KOPT-K1 (cell line): ENCODE results near the gene SH2D7.

Experiments used
- H3K27ac ChIP-seq: fragments of 200-600 bp; sonication (generic); 2 replicates; pipeline ENCODE4 v1.5.1; 2016; ENCODE audit warnings: antibody characterized with exemption, mild to moderate bottlenecking, low read depth, low read length; ENCODE audit not compliant: poor library complexity, severe bottlenecking
- H3K36me3 ChIP-seq: fragments of 200-600 bp; sonication (generic); 2 replicates; pipeline ENCODE4 v1.5.1; 2017; ENCODE audit warnings: antibody characterized with exemption, mild to moderate bottlenecking, low read length, moderate library complexity; ENCODE audit not compliant: insufficient read depth
- H3K9me3 ChIP-seq: fragments of 200-600 bp; sonication (generic); 2 replicates; pipeline ENCODE4 v1.5.1; 2017; ENCODE audit warnings: antibody characterized with exemption, low read length, mild to moderate bottlenecking; ENCODE audit not compliant: insufficient read depth, poor library complexity, severe bottlenecking

The SH2D7 gene

DNA sequence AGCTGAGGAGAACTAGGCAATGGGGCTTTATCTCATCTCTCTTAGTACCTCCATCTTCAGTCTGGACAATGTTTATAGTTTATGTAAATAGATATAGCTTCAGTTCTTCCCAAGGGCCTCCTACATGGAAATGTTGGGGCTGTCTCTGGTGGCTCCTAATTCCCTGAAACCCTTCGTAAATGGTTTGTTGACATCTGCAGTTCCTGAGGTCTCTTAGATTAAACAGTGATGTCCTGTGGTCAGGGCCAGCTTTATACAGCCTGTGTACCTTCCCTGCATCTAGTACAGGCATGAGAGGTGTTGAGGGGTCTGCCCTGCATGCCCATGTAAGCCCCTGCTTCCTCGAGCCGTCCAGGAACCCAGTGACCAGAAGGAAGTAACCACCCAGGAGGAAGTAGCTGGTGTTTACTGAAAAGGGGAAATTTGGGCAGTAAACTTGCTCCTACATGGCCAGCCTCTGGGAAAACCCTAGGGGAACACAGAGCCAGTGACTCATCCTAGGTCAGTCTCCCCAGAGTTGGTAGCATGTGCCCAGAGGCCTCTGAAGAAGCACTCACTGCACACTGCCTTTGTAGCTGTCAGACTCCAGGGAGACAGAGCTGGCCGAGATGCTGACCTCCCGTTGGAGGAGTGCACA lies 10.1 kb upstream of the SH2D7 start:
- no peaks in the 10 kb centered on the region for H3K36me3 ChIP-seq
- no peak overlapping the region for H3K27ac ChIP-seq
- H3K9me3 ChIP-seq, result no peaks in the 10 kb centered on the region

DNA sequence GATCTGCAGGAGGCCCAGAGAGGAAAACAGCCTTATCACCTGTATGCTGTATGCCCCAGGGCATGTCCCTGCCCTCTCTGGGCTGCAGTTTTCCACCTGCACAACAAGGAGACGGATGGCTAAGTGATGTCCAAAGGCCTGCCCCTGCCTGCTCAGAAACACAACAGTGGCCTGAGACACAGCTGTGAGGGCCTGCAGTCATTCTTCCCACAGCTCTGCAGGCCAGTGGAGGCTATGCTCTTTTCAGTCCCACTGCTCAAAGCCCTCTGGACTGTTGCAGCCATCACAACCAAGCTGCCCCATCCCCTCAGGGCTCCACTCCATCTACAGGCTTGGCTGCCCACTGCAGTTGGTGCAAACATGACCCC lies 9.6 kb upstream of the SH2D7 start:
- H3K27ac ChIP-seq, result no peak overlapping the region
- no peaks in the 10 kb centered on the region for H3K36me3 ChIP-seq
- H3K9me3 ChIP-seq, result no peaks in the 10 kb centered on the region

DNA sequence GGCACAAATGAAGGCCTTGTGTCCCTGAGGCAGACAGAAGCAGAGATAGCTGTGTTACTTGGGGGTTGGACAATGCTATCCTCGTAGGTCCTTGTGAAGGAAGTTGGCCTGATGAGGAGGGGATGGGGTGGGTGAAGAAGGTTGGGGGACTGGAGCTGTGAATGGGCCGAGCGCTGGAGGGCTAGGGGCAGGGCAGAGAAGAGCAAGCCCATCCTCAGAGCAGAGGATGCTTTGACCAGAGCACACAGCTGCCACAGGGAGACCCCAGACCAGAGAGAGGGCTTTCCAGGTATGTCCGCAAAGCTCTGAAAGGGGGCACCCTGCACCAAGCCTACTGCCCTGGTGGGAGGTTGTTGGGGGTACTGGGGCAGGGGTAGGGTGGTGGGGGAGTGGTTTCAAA lies 9.2 kb upstream of the SH2D7 start:
- H3K36me3 ChIP-seq, result no peaks in the 10 kb centered on the region
- H3K9me3 ChIP-seq, result no peaks in the 10 kb centered on the region
- peak overlapping the region; percentile 72 for H3K27ac ChIP-seq

DNA sequence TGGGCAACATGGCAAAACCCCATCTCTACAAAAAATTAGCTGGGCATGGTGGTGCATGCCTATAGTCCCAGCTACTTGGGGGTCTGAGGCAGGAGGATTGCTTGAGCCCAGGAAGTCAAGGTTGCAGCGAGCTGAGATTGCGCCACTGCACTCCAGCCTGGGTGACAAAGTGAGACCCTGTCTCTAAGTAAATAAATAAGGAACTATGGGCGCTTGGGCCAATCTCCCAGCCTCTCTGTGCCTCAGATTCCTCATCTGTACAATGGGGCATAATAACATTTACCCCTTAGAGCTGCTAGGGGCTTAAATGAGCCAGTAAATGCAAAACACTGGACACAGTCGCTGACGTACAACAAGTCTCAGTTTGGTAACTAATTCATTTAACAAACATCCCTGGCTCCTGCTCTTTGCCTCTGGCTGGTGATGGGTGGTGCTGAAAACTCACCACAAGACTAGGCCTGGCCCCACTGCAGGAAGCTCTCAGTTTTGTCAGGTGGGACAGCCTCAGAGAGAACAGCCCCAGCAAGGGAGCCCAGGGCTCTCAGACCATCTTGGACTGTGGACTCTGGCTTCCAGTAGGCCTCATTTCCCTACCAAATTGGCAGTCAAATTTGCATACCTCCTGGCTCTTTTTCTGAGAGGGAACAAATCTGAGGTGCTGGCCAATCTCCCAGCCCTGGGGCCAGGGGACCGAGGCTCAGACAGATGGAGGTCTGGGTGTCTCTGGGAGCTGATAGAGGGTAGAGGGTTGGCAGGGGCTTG lies 8.5 kb upstream of the SH2D7 start:
- peak overlapping the region; percentile 72 for H3K27ac ChIP-seq
- no peaks in the 10 kb centered on the region for H3K9me3 ChIP-seq
- no peaks in the 10 kb centered on the region for H3K36me3 ChIP-seq

DNA sequence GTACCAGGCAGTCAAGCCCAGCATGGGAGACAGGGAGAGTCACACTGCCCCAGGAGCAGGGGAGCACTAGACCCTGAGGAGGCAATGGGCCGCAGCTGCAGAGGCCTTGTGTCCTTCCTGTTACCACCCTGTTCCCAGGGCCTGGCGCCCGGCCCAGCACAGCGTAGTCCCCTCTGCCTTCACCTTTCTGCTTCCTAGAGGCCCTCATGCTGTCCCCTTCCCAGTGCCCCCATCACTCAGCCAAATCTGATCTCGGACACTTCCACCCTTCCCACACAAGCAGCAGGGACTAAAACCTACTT lies 8.0 kb upstream of the SH2D7 start:
- Histone ChIP-seq H3K9me3 (no peaks in the 10 kb centered on the region), H3K27ac (peak overlapping the region; percentile 72), H3K36me3 (no peaks in the 10 kb centered on the region)

DNA sequence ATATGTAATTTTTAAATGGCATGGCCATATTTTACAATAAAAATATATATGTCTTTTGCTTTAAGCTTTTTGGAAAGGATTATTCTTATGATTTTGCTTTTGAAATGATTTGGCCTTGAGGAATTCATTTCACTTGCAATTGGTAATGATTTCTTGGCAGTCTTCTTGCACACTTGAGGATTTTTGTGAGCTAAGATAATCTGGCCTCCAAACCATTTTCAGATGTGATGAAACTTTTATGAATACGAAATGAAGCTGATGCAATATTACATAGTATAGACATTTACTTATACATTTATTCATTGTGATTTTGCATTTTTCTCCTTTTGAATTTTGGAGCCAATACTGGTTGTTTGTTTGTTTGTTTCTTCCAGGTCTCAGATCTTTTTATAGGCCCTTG lies 6.4 kb upstream of the SH2D7 start:
- H3K27ac ChIP-seq, result no peak overlapping the region
- no peaks in the 10 kb centered on the region for H3K9me3 ChIP-seq
- no peaks in the 10 kb centered on the region for H3K36me3 ChIP-seq

DNA sequence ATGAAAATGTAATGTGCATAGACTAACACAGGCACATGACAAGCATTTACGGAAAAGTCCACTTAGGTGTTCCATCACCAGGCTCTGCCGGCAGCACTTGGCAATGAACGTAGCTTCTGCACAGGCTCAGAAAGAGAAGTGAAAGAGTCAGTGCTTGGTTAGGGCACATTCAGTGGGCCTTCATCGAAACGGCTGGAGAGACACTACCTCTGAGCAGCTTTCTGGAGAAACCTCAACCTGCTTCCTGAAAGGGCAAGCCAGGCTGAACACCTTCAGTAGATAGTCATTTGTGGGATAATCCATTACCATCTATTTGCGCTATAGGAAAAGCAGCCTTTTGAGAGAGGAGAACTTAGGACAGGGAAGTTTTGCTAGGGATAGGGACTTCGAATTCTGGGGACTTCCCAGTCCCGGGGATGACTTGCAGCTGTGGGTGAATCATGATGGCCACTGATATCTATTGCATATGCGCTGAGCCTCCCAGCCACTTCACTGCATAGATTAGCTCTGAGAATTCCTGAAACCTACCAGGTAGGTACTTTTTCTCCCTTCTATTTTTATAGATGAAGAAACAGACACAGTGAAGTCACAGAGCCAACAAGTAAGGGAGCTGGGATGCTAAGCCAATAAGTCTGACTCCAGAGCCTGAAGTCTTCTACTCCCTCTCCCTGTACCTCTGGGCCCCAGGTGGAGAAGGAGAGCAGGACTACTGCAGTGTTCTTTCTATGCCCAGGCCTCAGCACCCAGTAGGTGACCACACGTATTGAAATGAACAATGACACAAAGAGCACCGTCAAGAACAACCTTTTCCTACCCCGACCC lies 4.2 kb upstream of the SH2D7 start:
- Histone ChIP-seq H3K9me3 (no peaks in the 10 kb centered on the region), H3K36me3 (no peaks in the 10 kb centered on the region), H3K27ac (no peak overlapping the region)

DNA sequence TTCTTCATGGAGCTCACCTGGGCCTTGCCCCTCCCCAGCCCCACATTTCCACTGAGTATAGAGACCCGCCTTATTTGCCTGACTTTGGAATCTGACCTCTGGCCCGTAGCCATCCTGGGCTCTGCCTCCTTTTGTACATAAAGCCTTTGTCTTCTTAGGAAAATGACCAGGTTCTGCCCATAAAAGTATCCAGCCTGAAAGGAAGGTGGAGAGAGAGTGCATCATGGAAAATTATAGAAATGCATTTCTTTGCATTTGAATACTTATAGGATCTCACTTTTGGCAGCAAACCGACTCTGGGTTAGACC lies 3.6 kb upstream of the SH2D7 start:
- Histone ChIP-seq H3K9me3 (no peaks in the 10 kb centered on the region), H3K27ac (no peak overlapping the region), H3K36me3 (no peaks in the 10 kb centered on the region)

DNA sequence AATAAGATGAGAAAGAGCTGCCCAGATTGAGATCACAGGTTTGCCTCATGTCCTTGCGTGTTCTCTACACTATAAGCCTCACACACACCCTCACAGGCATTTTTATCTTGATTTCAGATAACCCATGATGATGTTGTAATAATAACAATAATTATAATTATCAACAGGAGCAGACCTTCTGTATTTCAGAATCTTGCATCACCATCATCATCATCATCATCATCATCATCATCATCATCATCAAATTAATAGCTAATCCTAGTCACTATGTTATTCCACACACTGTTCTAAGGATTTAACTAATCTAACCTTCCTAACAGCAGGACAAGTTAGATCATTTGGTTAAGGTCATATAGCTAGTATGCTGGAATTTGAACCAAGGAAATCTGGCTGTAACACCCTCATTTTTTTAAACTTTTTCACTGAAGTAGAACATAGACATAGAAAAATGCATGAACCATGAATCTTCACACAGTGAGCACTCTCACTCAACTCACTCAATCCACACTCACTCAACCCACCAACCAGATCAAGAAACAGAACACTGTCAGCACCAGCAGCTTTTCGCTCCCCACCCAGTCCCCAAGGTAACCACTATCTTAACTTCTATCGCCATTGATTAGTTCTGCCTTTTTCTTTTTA lies 1.8 kb upstream of the SH2D7 start:
- no peaks in the 10 kb centered on the region for H3K36me3 ChIP-seq
- H3K27ac ChIP-seq, result no peak overlapping the region
- H3K9me3 ChIP-seq, result no peaks in the 10 kb centered on the region

DNA sequence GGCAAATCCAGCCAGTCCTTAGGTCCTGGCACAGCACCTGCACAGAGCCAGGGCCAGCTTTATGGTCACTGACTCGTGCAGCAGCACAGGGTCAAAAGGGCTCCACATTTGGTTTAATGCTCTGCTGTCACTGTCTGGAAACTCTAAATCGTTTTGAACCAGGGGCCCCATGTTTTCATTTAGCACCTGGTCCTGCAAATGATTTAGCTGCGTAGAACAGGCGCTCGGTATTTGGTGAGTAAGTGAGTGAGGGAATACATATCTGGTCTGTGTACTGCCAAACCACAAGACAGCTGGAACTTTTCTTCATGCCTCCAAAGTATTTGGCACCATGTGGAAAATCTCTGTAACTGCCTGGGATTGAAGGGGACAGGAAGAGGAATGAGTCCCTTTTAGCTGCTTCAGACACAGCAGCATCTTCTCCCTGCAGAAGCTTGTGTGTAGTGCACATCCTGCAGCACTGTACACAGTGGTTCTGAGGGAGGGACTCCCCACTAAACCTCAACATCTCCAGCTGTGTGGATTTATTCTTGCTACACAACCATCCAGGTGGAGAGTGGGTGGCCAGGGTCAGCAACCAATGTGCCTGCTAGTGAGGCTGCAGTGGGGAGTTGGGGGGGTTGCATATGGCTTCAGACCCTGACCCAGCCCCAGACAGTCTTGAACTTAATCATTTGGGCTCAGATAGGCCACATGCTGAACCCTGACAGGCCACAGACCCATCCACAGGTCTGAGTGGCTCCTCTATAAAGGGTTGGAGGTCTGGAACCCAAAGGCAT lies 1.1 kb downstream of the SH2D7 start:
- Histone ChIP-seq H3K36me3 (no peaks in the 10 kb centered on the region), H3K9me3 (no peaks in the 10 kb centered on the region), H3K27ac (peak overlapping the region; percentile 68)

DNA sequence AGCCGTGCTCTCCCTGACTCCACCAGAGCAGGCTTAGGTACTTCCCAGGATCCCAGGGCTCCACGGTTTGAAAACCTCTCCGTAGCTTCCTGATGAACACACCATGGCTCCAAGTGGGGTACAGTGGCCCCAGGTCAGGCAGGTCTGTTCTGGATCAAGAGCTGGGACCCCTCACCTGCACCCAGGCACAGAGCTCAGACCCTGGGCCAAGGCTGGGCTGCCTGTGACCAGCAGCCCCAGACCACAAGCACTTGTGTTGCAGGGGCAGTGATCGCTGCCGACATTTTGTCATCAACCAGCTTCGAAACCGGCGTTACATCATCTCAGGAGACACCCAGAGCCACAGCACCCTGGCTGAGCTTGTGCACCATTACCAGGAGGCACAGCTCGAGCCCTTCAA lies 5.3 kb downstream of the SH2D7 start:
- Histone ChIP-seq H3K36me3 (no peaks in the 10 kb centered on the region), H3K27ac (no peak overlapping the region), H3K9me3 (no peaks in the 10 kb centered on the region)

DNA sequence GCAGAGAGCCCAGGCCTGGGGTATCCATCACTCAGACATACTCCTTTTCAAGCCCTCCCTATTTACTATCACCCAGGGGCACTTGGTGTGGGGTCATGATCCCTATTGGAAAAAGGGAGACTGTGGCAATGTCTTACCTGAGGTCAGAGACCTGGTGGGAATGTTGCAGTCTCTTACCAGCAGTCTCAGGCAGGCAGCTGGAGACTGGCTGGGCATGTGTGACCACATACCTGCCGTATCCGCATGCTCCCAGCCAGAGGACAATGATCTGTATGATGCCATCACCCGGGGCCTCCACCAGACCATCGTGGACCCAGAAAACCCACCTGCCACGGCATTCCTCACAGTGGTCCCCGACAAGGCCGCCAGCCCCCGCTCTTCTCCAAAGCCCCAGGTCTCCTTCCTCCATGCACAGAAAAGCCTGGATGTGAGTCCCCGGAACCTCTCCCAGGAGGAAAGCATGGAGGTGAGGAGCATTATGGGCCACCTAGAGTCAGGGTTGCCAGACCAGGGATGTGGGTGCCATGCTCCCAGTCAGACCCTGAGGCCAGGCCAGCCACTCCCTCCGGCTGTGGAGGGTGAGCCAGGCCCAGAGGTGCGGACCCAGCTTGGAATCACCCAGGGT lies 5.9 kb downstream of the SH2D7 start:
- Histone ChIP-seq H3K36me3 (no peaks in the 10 kb centered on the region), H3K27ac (no peak overlapping the region), H3K9me3 (no peaks in the 10 kb centered on the region)

DNA sequence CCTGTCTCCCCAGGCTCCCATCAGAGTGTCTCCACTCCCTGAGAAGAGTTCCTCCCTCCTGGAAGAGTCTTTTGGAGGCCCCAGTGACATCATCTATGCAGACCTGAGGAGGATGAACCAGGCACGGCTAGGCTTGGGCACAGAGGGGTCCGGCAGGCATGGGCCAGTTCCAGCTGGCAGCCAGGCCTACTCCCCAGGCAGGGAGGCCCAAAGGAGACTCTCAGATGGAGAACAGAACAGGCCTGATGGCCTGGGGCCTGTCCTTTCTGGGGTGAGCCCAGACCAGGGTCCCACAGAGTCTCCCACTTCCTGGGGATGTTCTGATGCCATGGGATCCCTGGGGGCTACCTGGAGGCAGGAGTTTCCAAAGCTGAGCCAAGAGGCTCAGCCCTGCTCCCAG lies 8.5 kb downstream of the SH2D7 start:
- H3K27ac ChIP-seq, result no peak overlapping the region
- no peaks in the 10 kb centered on the region for H3K36me3 ChIP-seq
- no peaks in the 10 kb centered on the region for H3K9me3 ChIP-seq

DNA sequence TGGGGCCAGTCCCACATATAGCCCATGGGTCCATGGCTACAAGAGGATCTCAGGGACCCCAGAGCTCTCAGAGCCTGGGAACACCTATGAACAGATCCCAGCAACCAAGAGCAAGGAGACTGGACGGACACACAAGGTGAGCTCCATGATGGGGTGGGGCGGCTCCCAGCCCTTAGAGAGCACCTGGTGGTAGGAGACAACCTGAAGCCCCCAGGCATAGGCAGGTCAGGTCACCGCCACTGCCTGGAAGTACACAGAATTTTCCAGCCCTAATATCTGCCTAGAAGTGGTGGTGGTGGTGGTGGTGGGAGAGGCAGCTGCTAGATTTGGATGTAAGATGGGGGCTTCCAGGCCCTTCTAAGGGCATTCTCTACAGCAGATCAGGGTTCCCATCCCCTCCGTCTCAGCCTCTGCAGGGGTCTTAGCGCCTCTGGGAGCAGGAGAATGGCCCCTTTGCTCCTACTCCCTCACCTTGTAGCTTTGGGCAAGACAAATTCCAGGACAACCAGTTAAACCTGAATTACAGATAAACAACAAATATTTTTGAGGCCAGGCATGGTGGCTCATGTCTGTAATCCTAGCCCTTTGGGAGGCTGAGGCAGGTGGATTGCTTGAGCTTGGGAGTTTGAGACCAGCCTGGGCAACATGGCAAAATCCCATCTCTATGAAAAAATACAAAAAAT lies 9.2 kb downstream of the SH2D7 start:
- Histone ChIP-seq H3K27ac (no peak overlapping the region), H3K9me3 (no peaks in the 10 kb centered on the region), H3K36me3 (no peaks in the 10 kb centered on the region)
